ENCODE data around the gene EPHB2. TPM values are rescaled to one million over a fixed set of nuclear protein-coding genes. Genes with fewer than 3 reads are reported as not detected.

EPHB2 gene
- total RNA-seq, 1 donor from 2014 or later = 130 TPM

DNA sequence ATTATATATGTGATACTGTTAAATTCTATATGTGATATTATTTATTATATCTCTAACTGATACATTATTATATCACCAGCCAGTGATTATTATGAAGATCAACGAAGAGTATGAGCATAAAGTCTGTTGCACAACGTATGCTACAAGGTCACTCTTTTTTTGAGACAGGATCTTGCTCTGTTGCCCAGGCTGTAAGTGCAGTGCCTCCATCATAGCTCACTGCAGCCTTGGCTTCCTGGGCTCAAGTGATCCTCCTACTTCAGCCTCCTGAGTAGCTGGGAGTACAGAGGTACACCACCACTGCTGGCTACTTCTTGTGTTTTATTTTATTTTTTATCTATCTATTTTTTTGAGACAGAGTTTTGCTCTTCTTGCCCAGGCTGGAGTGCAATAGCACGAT, 14.0 kb upstream of the EPHB2 start:
- H3K4me3 Mint-ChIP-seq = no peak overlapping the region
- DNase-seq (ENCODE audit: low spot score in 2 of 2, unreplicated experiment in 2 of 2) = no peak
- H3K27ac Mint-ChIP-seq = no peak overlapping the region
- no peaks in the 10 kb centered on the region for H3K9me3 Mint-ChIP-seq
- TF ChIP-seq, protein P1, sequence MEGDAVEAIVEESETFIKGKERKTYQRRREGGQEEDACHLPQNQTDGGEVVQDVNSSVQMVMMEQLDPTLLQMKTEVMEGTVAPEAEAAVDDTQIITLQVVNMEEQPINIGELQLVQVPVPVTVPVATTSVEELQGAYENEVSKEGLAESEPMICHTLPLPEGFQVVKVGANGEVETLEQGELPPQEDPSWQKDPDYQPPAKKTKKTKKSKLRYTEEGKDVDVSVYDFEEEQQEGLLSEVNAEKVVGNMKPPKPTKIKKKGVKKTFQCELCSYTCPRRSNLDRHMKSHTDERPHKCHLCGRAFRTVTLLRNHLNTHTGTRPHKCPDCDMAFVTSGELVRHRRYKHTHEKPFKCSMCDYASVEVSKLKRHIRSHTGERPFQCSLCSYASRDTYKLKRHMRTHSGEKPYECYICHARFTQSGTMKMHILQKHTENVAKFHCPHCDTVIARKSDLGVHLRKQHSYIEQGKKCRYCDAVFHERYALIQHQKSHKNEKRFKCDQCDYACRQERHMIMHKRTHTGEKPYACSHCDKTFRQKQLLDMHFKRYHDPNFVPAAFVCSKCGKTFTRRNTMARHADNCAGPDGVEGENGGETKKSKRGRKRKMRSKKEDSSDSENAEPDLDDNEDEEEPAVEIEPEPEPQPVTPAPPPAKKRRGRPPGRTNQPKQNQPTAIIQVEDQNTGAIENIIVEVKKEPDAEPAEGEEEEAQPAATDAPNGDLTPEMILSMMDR (IDR thresholded peaks at IDR 0.05; ENCODE audit: unreplicated experiment) = no peak
- H3K4me1 Mint-ChIP-seq = peaks cover 5% of the 10 kb centered on the region
- no peaks in the 10 kb centered on the region for H3K27me3 Mint-ChIP-seq (ENCODE audit: low read depth)
- no peaks in the 10 kb centered on the region for H3K36me3 Mint-ChIP-seq

GRCh38 chr1:22697980-22698379, 12.7 kb upstream of the EPHB2 start:
- Mint-ChIP-seq H3K27ac (peak overlapping the region; percentile 43), H3K36me3 (no peaks in the 10 kb centered on the region), H3K9me3 (no peaks in the 10 kb centered on the region), H3K4me3 (no peak overlapping the region), H3K4me1 (peaks cover 5% of the 10 kb centered on the region), H3K27me3 (ENCODE audit: low read depth) (no peaks in the 10 kb centered on the region)
- DNase-seq (ENCODE audit: low spot score in 2 of 2, unreplicated experiment in 2 of 2) = no peak
- TF ChIP-seq, protein P1 (IDR thresholded peaks at IDR 0.05; ENCODE audit: unreplicated experiment) = no peak

GRCh38 chr1:22699681-22700520, 10.7 kb upstream of the EPHB2 start:
- Mint-ChIP-seq H3K27ac (no peak overlapping the region), H3K36me3 (no peaks in the 10 kb centered on the region), H3K27me3 (ENCODE audit: low read depth) (no peaks in the 10 kb centered on the region), H3K4me3 (no peak overlapping the region), H3K4me1 (peaks cover 6% of the 10 kb centered on the region), H3K9me3 (no peaks in the 10 kb centered on the region)
- no peak for DNase-seq (ENCODE audit: low spot score in 2 of 2, unreplicated experiment in 2 of 2)
- TF ChIP-seq, protein P1 (IDR thresholded peaks at IDR 0.05; ENCODE audit: unreplicated experiment) = no peak

DNA sequence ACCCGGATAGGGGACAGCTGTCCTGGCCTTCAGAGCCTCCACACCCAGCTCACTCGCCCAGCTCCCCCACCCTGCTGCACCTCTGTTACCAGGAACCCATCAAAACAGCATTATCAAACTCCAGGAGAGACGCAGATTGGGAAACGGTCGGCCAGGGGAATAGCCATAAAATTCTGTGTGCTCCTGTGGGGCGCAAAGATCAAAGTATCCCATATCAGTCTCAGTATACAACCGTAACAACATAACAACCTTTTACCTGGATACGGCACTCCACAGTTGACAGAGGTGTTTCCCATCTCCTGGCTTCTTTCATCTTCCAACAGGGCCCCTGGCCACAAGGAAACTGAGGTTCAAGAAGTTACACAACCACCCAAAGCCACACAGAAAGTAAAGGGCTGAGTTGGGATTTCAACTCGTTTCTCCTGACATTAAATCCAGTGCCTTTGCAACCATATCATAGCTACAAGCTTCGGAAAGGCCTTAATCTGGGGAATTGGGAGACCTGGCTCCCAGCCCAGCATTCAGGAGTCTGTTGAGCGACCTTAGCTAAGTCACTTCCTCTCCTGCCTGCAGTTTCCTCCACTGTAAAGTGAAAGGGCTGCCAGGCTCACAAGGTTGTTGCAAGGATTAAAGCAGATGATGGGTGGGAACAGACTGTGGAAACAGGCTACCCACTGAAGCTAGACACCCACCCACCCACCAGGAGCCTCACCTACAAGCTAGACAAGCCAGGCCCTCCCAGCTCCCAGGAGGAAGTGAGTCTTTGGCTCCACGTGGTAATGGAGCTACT, 8.1 kb upstream of the EPHB2 start:
- Mint-ChIP-seq H3K9me3 (no peaks in the 10 kb centered on the region), H3K4me3 (no peak overlapping the region), H3K4me1 (peaks cover 6% of the 10 kb centered on the region), H3K27ac (no peak overlapping the region), H3K27me3 (ENCODE audit: low read depth) (no peaks in the 10 kb centered on the region), H3K36me3 (no peaks in the 10 kb centered on the region)
- TF ChIP-seq, protein P1 (IDR thresholded peaks at IDR 0.05; ENCODE audit: unreplicated experiment) = no peak
- DNase-seq (ENCODE audit: low spot score in 2 of 2, unreplicated experiment in 2 of 2) = no peak

DNA sequence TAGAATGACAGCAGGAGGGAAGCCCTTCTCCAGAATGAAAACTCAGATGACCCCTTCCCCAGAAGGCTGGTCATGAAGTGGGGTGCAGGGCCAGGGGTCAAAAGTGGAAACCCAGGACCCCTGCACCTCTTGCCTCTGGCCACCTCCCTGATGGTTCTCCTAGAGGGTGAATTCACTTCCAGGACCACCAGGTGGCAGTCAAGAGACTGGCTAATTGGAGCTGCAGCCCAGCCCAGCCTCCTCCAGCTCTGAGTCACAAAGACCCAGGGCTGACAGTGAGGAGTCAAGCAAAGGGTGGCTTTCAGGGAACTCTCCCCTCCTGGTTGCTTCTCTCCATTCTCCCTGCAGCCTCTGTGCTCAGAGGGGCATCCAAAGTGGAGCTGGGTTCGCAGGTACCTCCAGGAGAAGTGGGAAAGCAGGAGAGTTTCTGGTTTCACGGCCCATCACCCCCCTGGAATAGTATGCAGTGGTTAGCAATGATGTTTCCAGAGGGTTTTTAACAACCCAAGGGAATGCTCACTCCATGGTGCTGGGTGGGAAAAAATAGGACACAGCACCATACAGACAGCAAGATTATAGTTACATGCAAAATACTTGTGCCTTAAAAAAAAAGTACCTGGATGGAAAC, 6.1 kb upstream of the EPHB2 start:
- Mint-ChIP-seq H3K9me3 (no peaks in the 10 kb centered on the region), H3K27ac (peak overlapping the region; percentile 50), H3K36me3 (no peaks in the 10 kb centered on the region), H3K4me3 (no peak overlapping the region), H3K27me3 (ENCODE audit: low read depth) (no peaks in the 10 kb centered on the region), H3K4me1 (peaks cover 14% of the 10 kb centered on the region)
- DNase-seq (ENCODE audit: low spot score in 2 of 2, unreplicated experiment in 2 of 2) = peak; percentile 60 to 86
- TF ChIP-seq, protein P1 (IDR thresholded peaks at IDR 0.05; ENCODE audit: unreplicated experiment) = peak; percentile 83
